GM23338 (cell line): ENCODE results near the gene CACNA1D.

Source experiments
- CREB1 ChIP-seq: fragments of 250-450 bp; sonication (Bioruptor Pico); IDR thresholded peaks from 2 replicates; pipeline ENCODE4 v1.5.0; 2020; ENCODE audit warnings: low read depth, mild to moderate bottlenecking, moderate library complexity
- CTCF ChIP-seq, 2 experiments: fragments of 200-600 bp in 1 of 2; sonication (generic) in 1 of 2; conservative IDR thresholded peaks; 2 replicates each; pipeline versions ENCODE4 v1.5.1 to v1.6.1; 2016 to 2017; ENCODE audit warnings: antibody characterized with exemption in 2 of 2, low read depth in 2 of 2, mild to moderate bottlenecking in 2 of 2, moderate library complexity in 1 of 2
- ETS1 ChIP-seq: IDR thresholded peaks from 2 replicates; pipeline ENCODE4 v1.6.1; 2016; ENCODE audit warnings: antibody characterized with exemption
- EZH2 ChIP-seq: fragments of 200-600 bp; sonication (generic); IDR thresholded peaks from one replicate; pipeline ENCODE4 v1.8.0; 2017; ENCODE audit warnings: antibody characterized with exemption, mild to moderate bottlenecking, low read depth; ENCODE audit not compliant: unreplicated experiment
- EZH2phosphoT487 ChIP-seq: fragments of 200-600 bp; sonication (generic); IDR thresholded peaks from one replicate; pipeline ENCODE4 v1.8.1; 2018; ENCODE audit warnings: antibody characterized with exemption; ENCODE audit not compliant: unreplicated experiment
- JUNB ChIP-seq: IDR thresholded peaks from one replicate; pipeline ENCODE4 v1.6.1; 2016; ENCODE audit warnings: antibody characterized with exemption; ENCODE audit not compliant: unreplicated experiment
- NANOG ChIP-seq: IDR thresholded peaks from 2 replicates; pipeline ENCODE4 v1.6.1; 2016; ENCODE audit warnings: antibody characterized with exemption, borderline replicate concordance
- POLR2AphosphoS5 ChIP-seq: IDR thresholded peaks from 2 replicates; pipeline ENCODE4 v1.6.1; 2016; ENCODE audit warnings: antibody characterized with exemption, low read depth
- REST ChIP-seq: IDR thresholded peaks from one replicate; pipeline ENCODE4 v1.6.1; 2018; ENCODE audit warnings: antibody characterized with exemption; ENCODE audit not compliant: unreplicated experiment
- ZNF114 ChIP-seq: fragments of 250-450 bp; sonication (Bioruptor Pico); IDR thresholded peaks from 2 replicates; pipeline ENCODE4 v1.5.0; 2020; ENCODE audit warnings: mild to moderate bottlenecking, moderate library complexity
- ZNF331 ChIP-seq: fragments of 250-450 bp; sonication (Bioruptor Pico); IDR thresholded peaks from 2 replicates; pipeline ENCODE4 v1.5.0; 2020; ENCODE audit warnings: low read depth, mild to moderate bottlenecking, moderate library complexity
- ZNF462 ChIP-seq: fragments of 250-450 bp; sonication (Bioruptor Pico); IDR thresholded peaks from 2 replicates; pipeline ENCODE4 v1.5.0; 2020; ENCODE audit warnings: mild to moderate bottlenecking, moderate library complexity

- TF ChIP-seq CTCF (conservative IDR thresholded peaks at IDR 0.05; ENCODE audit: low read depth in 2 of 2) (no peak), REST (no peak), ZNF114 (no peak), POLR2AphosphoS5 (no peak), CREB1 (CRISPR knock-in tag) (no peak), EZH2 (no peak), EZH2phosphoT487 (no peak), ETS1 (no peak), NANOG (no peak), JUNB (no peak), ZNF331 (CRISPR knock-in tag) (no peak), ZNF462 (no peak)
Measured at GRCh38 chr3:53715815-53716483, 221.5 kb downstream of the CACNA1D start.
